ENCODE data around the gene NOS1AP. TPM values are rescaled to one million over a fixed set of nuclear protein-coding genes. Genes with fewer than 3 reads are reported as not detected.

NOS1AP gene
- total RNA-seq, 4 donors from 2014 or later: 0.31 to 12.7 (median 1.7) TPM

GRCh38 chr1:162087111-162087510 is 17.6 kb downstream of the NOS1AP start:
- Histone ChIP-seq H3K4me1 (no peaks in the 10 kb centered on the region), H3K9me3 (no peaks in the 10 kb centered on the region), H3K27ac (no peak overlapping the region), H3K4me3 (no peak overlapping the region), H3K36me3 (no peaks in the 10 kb centered on the region), H3K27me3 (no peaks in the 10 kb centered on the region)
- DNase-seq: no peak
- 50 to 60% methylated on average over 1 of the region's 1 CpG for WGBS, 2 donors
- intact Hi-C loops (cut with DNase I): no loop called here
- TF ChIP-seq POLR2A (IDR thresholded peaks at IDR 0.05): no peak
- TF ChIP-seq, protein P1, sequence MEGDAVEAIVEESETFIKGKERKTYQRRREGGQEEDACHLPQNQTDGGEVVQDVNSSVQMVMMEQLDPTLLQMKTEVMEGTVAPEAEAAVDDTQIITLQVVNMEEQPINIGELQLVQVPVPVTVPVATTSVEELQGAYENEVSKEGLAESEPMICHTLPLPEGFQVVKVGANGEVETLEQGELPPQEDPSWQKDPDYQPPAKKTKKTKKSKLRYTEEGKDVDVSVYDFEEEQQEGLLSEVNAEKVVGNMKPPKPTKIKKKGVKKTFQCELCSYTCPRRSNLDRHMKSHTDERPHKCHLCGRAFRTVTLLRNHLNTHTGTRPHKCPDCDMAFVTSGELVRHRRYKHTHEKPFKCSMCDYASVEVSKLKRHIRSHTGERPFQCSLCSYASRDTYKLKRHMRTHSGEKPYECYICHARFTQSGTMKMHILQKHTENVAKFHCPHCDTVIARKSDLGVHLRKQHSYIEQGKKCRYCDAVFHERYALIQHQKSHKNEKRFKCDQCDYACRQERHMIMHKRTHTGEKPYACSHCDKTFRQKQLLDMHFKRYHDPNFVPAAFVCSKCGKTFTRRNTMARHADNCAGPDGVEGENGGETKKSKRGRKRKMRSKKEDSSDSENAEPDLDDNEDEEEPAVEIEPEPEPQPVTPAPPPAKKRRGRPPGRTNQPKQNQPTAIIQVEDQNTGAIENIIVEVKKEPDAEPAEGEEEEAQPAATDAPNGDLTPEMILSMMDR (IDR thresholded peaks at IDR 0.05): no peak

- H3K9me3 ChIP-seq: no peaks in the 10 kb centered on the region
- no peak for DNase-seq
- no peaks in the 10 kb centered on the region for H3K4me1 ChIP-seq
- no peak overlapping the region for H3K27ac ChIP-seq
- no peaks in the 10 kb centered on the region for H3K36me3 ChIP-seq
- H3K27me3 ChIP-seq: no peaks in the 10 kb centered on the region
- intact Hi-C loops (cut with DNase I): no loop called here
- H3K4me3 ChIP-seq: no peak overlapping the region
- WGBS, 2 donors: 73 to 78% methylated on average over 1 of the region's 1 CpG
- TF ChIP-seq, protein P1 (IDR thresholded peaks at IDR 0.05): no peak
- TF ChIP-seq POLR2A (IDR thresholded peaks at IDR 0.05): no peak
Measured at GRCh38 chr1:162087574-162087973, 18.1 kb downstream of the NOS1AP start.

DNA sequence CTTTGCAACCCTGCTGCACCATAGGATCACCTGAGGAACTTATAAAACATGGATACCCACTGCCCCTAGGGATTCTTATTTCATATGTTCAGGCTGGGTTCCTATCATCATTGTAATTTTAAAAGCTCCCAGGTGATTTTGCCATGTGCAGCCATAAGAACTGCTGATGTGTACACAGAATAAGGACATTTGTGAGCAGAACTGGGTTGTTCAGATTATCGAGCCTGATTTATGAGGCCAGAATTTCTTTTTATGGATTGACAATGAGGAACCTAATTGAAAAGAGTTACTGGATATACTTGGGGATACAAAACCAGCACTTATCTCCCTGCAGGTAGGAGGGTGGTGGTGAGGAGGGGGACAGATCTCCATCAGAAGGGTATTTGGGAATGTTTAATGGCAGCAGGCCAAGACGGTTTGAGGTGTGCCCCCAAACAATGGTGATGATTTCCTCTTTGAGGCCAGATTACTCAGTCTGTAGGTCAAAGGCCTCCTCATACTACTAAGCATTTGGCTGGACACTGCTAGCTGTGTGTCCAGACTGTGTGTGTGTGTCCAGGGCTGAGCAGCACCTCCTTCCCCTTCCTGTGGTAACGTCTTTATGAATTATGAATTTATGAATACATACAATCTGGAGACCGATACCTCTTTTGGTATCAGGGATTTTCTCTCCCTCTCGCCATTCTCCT is 18.9 kb downstream of the NOS1AP start:
- WGBS, 2 donors: 72 to 74% methylated on average over 5 of the region's 5 CpGs

GRCh38 chr1:162089748-162090147 is 20.3 kb downstream of the NOS1AP start:
- H3K27me3 ChIP-seq: no peaks in the 10 kb centered on the region
- no peaks in the 10 kb centered on the region for H3K36me3 ChIP-seq
- no peak for DNase-seq
- WGBS, 2 donors: 81 to 84% methylated on average over 2 of the region's 2 CpGs
- no peak overlapping the region for H3K27ac ChIP-seq
- H3K9me3 ChIP-seq: no peaks in the 10 kb centered on the region
- no peak for TF ChIP-seq POLR2A (IDR thresholded peaks at IDR 0.05)
- TF ChIP-seq, protein P1 (IDR thresholded peaks at IDR 0.05): no peak
- no peaks in the 10 kb centered on the region for H3K4me1 ChIP-seq
- H3K4me3 ChIP-seq: no peak overlapping the region
- intact Hi-C loops (cut with DNase I): no loop called here

More for the DNA sequence above, 18.9 kb downstream of the NOS1AP start:
- Histone ChIP-seq H3K4me3 (no peak overlapping the region), H3K27ac (no peak overlapping the region), H3K27me3 (no peaks in the 10 kb centered on the region), H3K4me1 (no peaks in the 10 kb centered on the region), H3K9me3 (no peaks in the 10 kb centered on the region), H3K36me3 (no peaks in the 10 kb centered on the region)
- intact Hi-C loops (cut with DNase I): no loop called here
- TF ChIP-seq, protein P1 (IDR thresholded peaks at IDR 0.05): no peak
- TF ChIP-seq POLR2A (IDR thresholded peaks at IDR 0.05): no peak
- DNase-seq: no peak

GRCh38 chr1:162090378-162090777 is 20.9 kb downstream of the NOS1AP start:
- Histone ChIP-seq H3K36me3 (no peaks in the 10 kb centered on the region), H3K9me3 (no peaks in the 10 kb centered on the region), H3K4me3 (no peak overlapping the region), H3K27me3 (no peaks in the 10 kb centered on the region), H3K27ac (no peak overlapping the region), H3K4me1 (no peaks in the 10 kb centered on the region)
- TF ChIP-seq, protein P1 (IDR thresholded peaks at IDR 0.05): no peak
- TF ChIP-seq POLR2A (IDR thresholded peaks at IDR 0.05): no peak
- no peak for DNase-seq
- intact Hi-C loops (cut with DNase I): no loop called here
- 85 to 92% methylated on average over 2 of the region's 2 CpGs for WGBS, 2 donors
